HepG2 (cell line): Measurements from ENCODE around the gene HLCS. TPM values are rescaled to one million over a fixed set of nuclear protein-coding genes. Genes with fewer than 3 reads are reported as not detected.
"Not testable (repeated sequence)": the region's sequence is repeated elsewhere in the genome, so short reads cannot be mapped to it uniquely, and the experiment has no call there.

ENCODE experiments used
- ATAC-seq: fragments of 200-7000 bp; cut with Tn5 transposase; 3 replicates; pipeline ENCODE4 v1.9.1; 2020; ENCODE audit warnings: mild to moderate bottlenecking, moderate library complexity
- BruUV-seq: library from RNA; stranded (reverse); fragments of 400-500 nt; replicated peaks from 2 replicates; lab custom pipeline; 2021; lab: Mats Ljungman, UMichigan
- CTCF ChIA-PET: fragments of 300-600 bp; formaldehyde crosslinking; extraction: SDS; loops from one replicate; lab custom pipeline; 2021; ENCODE audit warnings: low total read pairs, inconsistent platforms, low intra/inter-chr PET ratio; lab: Yijun Ruan, JAX
- POLR2A ChIA-PET: fragments of 350-600 bp; sonication (Branson Sonifier 250); formaldehyde crosslinking; loops from one replicate; lab custom pipeline; 2020; ENCODE audit warnings: antibody characterized with exemption, inconsistent platforms; lab: Yijun Ruan, JAX
- DNase-seq: peaks from one replicate; pipeline ENCODE4 v3.0.0-alpha.2; 2015; ENCODE audit warnings: low spot score
- FAIRE-seq: peaks from 3 replicates; lab custom pipeline; 2011; peaks lifted over from hg19 to GRCh38; lab: Jason Lieb, UNC
- H2AFZ ChIP-seq: one replicate; pipeline ENCODE4 v1.6.1; 2011; ENCODE audit warnings: low read length, inconsistent platforms
- H3K27ac ChIP-seq: fragments of 300-600 bp; 3 replicates; pipeline ENCODE4 v1.8.0; 2011; ENCODE audit warnings: mixed run types, mild to moderate bottlenecking, mixed read lengths, low read length, inconsistent platforms; ENCODE audit not compliant: insufficient read depth; ENCODE audit errors: extremely low read length
- H3K27me3 ChIP-seq, 2 experiments: fragments of 200-600 bp in 1 of 2; 2 replicates in 1 of 2; 3 replicates in 1 of 2; pipeline versions ENCODE4 v1.6.0 to v1.8.0; 2011; ENCODE audit warnings: low read length in 2 of 2, mild to moderate bottlenecking in 2 of 2, moderate library complexity in 2 of 2, inconsistent platforms in 1 of 2; ENCODE audit not compliant: insufficient read depth in 2 of 2, control insufficient read depth in 1 of 2
- H3K36me3 ChIP-seq, 2 experiments: fragments of 200-600 bp in 1 of 2; replicated peaks in 1 of 2; 2 replicates in 1 of 2; 3 replicates in 1 of 2; pipeline versions ENCODE4 v1.5.1 to v1.8.0; 2011; ENCODE audit warnings: low read length in 2 of 2, inconsistent platforms in 1 of 2; ENCODE audit not compliant: insufficient read depth in 2 of 2, control insufficient read depth in 1 of 2
- H3K4me1 ChIP-seq: 2 replicates; pipeline ENCODE4 v1.5.1; 2012; ENCODE audit warnings: low read length, inconsistent platforms; ENCODE audit not compliant: insufficient read depth
- H3K4me2 ChIP-seq: 2 replicates; pipeline ENCODE4 v1.6.0; 2011; ENCODE audit warnings: low read depth, low read length, inconsistent platforms
- H3K4me3 ChIP-seq, 3 experiments: fragments of 200-600 bp in 1 of 3; sonication (generic), shearing (Covaris generic) in 1 of 3; replicated peaks in 1 of 3; 2 replicates each; pipeline ENCODE4 v1.5.1; 2011 to 2016; ENCODE audit warnings: low read length in 3 of 3, inconsistent platforms in 2 of 3, low read depth in 2 of 3, mild to moderate bottlenecking in 2 of 3, control low read depth in 1 of 3, mixed read lengths in 1 of 3; ENCODE audit not compliant: insufficient read depth in 1 of 3
- H3K79me2 ChIP-seq: one replicate; pipeline ENCODE4 v1.6.1; 2011; ENCODE audit warnings: low read length, inconsistent platforms; ENCODE audit not compliant: insufficient read depth
- H3K9ac ChIP-seq: 2 replicates; pipeline ENCODE4 v1.6.0; 2011; ENCODE audit warnings: mild to moderate bottlenecking, low read depth, low read length, inconsistent platforms; ENCODE audit not compliant: insufficient read depth
- H3K9me3 ChIP-seq: 2 replicates; pipeline ENCODE4 v1.5.1; 2012; ENCODE audit warnings: mild to moderate bottlenecking, low read length
- H4K20me1 ChIP-seq: 2 replicates; pipeline ENCODE4 v1.6.0; 2011; ENCODE audit warnings: inconsistent platforms, mild to moderate bottlenecking, low read length, moderate library complexity; ENCODE audit not compliant: insufficient read depth
- ELF1 ChIP-seq: sonication (generic); formaldehyde crosslinking; IDR thresholded peaks from 2 replicates; pipeline ENCODE4 v1.4.0; 2020; ENCODE audit warnings: missing genetic modification reagents
- ZMYM3 ChIP-seq: sonication (generic); formaldehyde crosslinking; IDR thresholded peaks from 2 replicates; pipeline ENCODE4 v1.5.1; 2020; ENCODE audit warnings: mild to moderate bottlenecking, missing genetic modification reagents
- ZNF121 ChIP-seq: sonication (generic); formaldehyde crosslinking; IDR thresholded peaks from 2 replicates; pipeline ENCODE4 v1.5.0; 2020; ENCODE audit warnings: mild to moderate bottlenecking, missing genetic modification reagents
- ZNF460 ChIP-seq: sonication (generic); formaldehyde crosslinking; IDR thresholded peaks from 2 replicates; pipeline ENCODE4 v1.5.1; 2020; ENCODE audit warnings: missing genetic modification reagents, mild to moderate bottlenecking, borderline replicate concordance
- ZNF770 ChIP-seq: sonication (generic); formaldehyde crosslinking; IDR thresholded peaks from 2 replicates; pipeline ENCODE4 v1.5.0; 2020; ENCODE audit warnings: mild to moderate bottlenecking, missing genetic modification reagents
- ZSCAN25 ChIP-seq: sonication (generic); formaldehyde crosslinking; IDR thresholded peaks from 2 replicates; pipeline ENCODE4 v1.8.0; 2022; ENCODE audit warnings: mild to moderate bottlenecking, missing genetic modification reagents
- whole genome bisulfite sequencing: methylation state at CpG from one replicate; pipeline ENCODE4 v1.1.6; 2017; ENCODE audit warnings: low lambda C conversion rate; 5-methylcytosine and 5-hydroxymethylcytosine counted together
- in situ Hi-C: cut with HindIII; loops from 2 replicates; pipeline ENCODE4 v1.10.0; 2017; ENCODE audit warnings: low pct_unique_long_range_greater_than_20kb; ENCODE audit not compliant: extremely low pct_ligation_motif_present
- intact Hi-C: fragments of 100-400 bp; cut with micrococcal nuclease; formaldehyde crosslinking; loops from one replicate; pipeline ENCODE4 v1.10.0; 2022; ENCODE audit not compliant: unreplicated experiment
- polyA plus RNA-seq, 8 experiments: library from polyadenylated mRNA; depleted of rRNA in 3 of 8; stranded (reverse) in 7 of 8; unstranded in 1 of 8; fragments of >200 nt; fragmentation: Illumina TruSeq in 4 of 8; extraction: Trizol in 4 of 8; gene quantifications; 2 replicates each; pipeline versions ENCODE4 v1.2.1 to v1.2.3, GENCODE V29; 2011 to 2016; ENCODE audit warnings: low read depth in 4 of 8, missing spikeins in 1 of 8, mixed read lengths in 1 of 8; ENCODE audit not compliant: insufficient read depth in 1 of 8
- total RNA-seq, 5 experiments: library from RNA; depleted of rRNA; stranded (reverse); fragments of >200 nt; fragmentation: Illumina TruSeq; extraction: Trizol; gene quantifications; 2 replicates each; pipeline ENCODE4 v1.2.3, GENCODE V29; 2016; ENCODE audit warnings: low read depth in 1 of 5

The HLCS gene
- total and polyA plus RNA-seq, 2 of the 13 experiments (the other 11 are each of a cell fraction or from before 2014, with no cell fraction given), result 7.9 to 12.3 TPM

DNA sequence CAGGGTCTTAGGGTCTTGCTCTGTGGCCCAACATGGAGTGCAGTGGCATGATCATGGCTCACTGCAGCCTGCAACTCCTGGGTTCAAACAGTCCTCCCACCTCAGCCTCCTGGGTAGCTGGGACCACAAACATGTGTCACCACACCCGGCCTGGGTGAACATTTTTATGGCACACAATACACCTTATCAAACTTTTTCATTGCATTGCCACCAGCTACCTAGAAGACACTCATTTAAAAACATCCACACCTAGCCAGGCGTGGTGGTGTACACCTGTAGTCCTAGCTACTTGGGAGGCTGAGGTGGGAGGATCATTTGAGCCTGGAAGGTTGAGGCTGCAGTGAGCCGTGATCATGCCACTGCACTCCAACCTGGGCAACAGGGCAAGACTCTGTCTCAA, 37.4 kb upstream of the HLCS start:
- intact Hi-C loops, H3K4me2 ChIP-seq, H3K79me2 ChIP-seq, H3K9ac ChIP-seq, H3K9me3 ChIP-seq, BruUV-seq, H4K20me1 ChIP-seq, H3K27ac ChIP-seq, FAIRE-seq, DNase-seq, in situ Hi-C loops, H3K4me3 ChIP-seq, H3K36me3 ChIP-seq, H2AFZ ChIP-seq, H3K27me3 ChIP-seq, ATAC-seq, CTCF ChIA-PET: not testable (repeated sequence)
- 40% methylated on average over 3 of the region's 3 CpGs for whole genome bisulfite sequencing
- POLR2A ChIA-PET, result interaction anchor here (1.1 kb wide), 1 partner anchor 27 kb away, joined by 3 read pairs; no protein-coding TSS in a partner anchor
- peaks cover 26% of the 10 kb centered on the region for H3K4me1 ChIP-seq
- 0 out of 2 replicates have a peak, but pooled peaks have one; percentile 33 for TF ChIP-seq ZNF460 (CRISPR knock-in tag)

GRCh38 chr21:37002851-37003250, 36.4 kb upstream of the HLCS start:
- H3K9ac ChIP-seq, H4K20me1 ChIP-seq, BruUV-seq, DNase-seq, H3K9me3 ChIP-seq, H3K27ac ChIP-seq, in situ Hi-C loops, H3K27me3 ChIP-seq, H3K79me2 ChIP-seq, intact Hi-C loops, H3K36me3 ChIP-seq, CTCF ChIA-PET, FAIRE-seq: not testable (repeated sequence)
- peak; percentile 7; the same call in 1 of the 2 replicates for TF ChIP-seq ZMYM3 (CRISPR knock-in tag)
- TF ChIP-seq ZSCAN25 (CRISPR knock-in tag), result 0 out of 2 replicates have a peak, but pooled peaks have one; percentile 27
- 0 out of 2 replicates have a peak, but pooled peaks have one; percentile 17 for TF ChIP-seq ZNF770 (CRISPR knock-in tag)
- TF ChIP-seq ELF1, result 0 out of 2 replicates have a peak, but pooled peaks have one; percentile 16
- TF ChIP-seq ZNF121 (CRISPR knock-in tag), result peak; percentile 39; the same call in 1 of the 2 replicates
- Histone ChIP-seq H2AFZ (peak overlapping the region; percentile 32), H3K4me3 (peak overlapping the region in 2 of 3 experiments; percentile 7 to 55; a peak in 3 of 6 replicates), H3K4me2 (peak overlapping the region; percentile 67), H3K4me1 (peaks cover 23% of the 10 kb centered on the region)
- 7% methylated on average over 12 of the region's 12 CpGs for WGBS
- 0 out of 3 replicates have a peak, but pooled peaks have one; percentile 24 for ATAC-seq
- POLR2A ChIA-PET, result interaction anchor here (2.3 kb wide), 1 partner anchor 14 kb away, joined by 5 read pairs; no protein-coding TSS in a partner anchor
